K562 (cell line): ENCODE measurements around the gene LIPT2. TPM values are rescaled to one million over a fixed set of nuclear protein-coding genes. Genes with fewer than 3 reads are reported as not detected.
A peak's percentile ranks its signal among the peaks of the same experiment; 100 is the strongest.

Experiments used
- FOXJ2 ChIP-seq: fragments of 200-800 bp; sonication (Bioruptor generic); IDR thresholded peaks from 2 replicates; pipeline ENCODE4 v1.6.1; 2016; ENCODE audit warnings: missing genetic modification characterization, missing compliant biosample characterization
- GTF2E2 ChIP-seq: fragments of 200-800 bp; sonication (Bioruptor generic); IDR thresholded peaks from 2 replicates; pipeline ENCODE4 v1.6.1; 2016; ENCODE audit warnings: missing genetic modification characterization, missing compliant biosample characterization
- HDAC3 ChIP-seq: fragments of 450-650 bp; IDR thresholded peaks from 2 replicates; pipeline ENCODE4 v1.6.1; 2018; ENCODE audit warnings: borderline replicate concordance, mild to moderate bottlenecking, moderate library complexity; ENCODE audit not compliant: partially characterized antibody
- KLF16 ChIP-seq: IDR thresholded peaks from 2 replicates; pipeline ENCODE4 v1.6.1; 2016; ENCODE audit warnings: antibody characterized with exemption
- NCOA4 ChIP-seq: fragments of 450-650 bp; IDR thresholded peaks from 2 replicates; pipeline ENCODE4 v1.6.1; 2018; ENCODE audit warnings: mild to moderate bottlenecking; ENCODE audit not compliant: partially characterized antibody
- SAP30 ChIP-seq: fragments of 200-600 bp; sonication (generic); IDR thresholded peaks from 2 replicates; pipeline ENCODE4 v1.6.1; 2012; ENCODE audit warnings: borderline replicate concordance, low read depth, mild to moderate bottlenecking, moderate library complexity, low read length, control low read depth, inconsistent platforms; ENCODE audit not compliant: insufficient read depth, poor library complexity, severe bottlenecking
- SIN3B ChIP-seq: fragments of 450-650 bp; IDR thresholded peaks from 2 replicates; pipeline ENCODE4 v1.6.1; 2017; ENCODE audit warnings: low read depth, mild to moderate bottlenecking, moderate library complexity
- ZNF134 ChIP-seq: fragments of 250-450 bp; sonication (Bioruptor Pico); conservative IDR thresholded peaks from 2 replicates; pipeline ENCODE4 v1.4.0; 2020
- polyA plus RNA-seq, 8 experiments: library from polyadenylated mRNA; depleted of rRNA in 4 of 8; stranded (reverse) in 5 of 8; unstranded in 3 of 8; fragments of >200 nt; fragmentation: Nextera tagmentation in 2 of 8; fragmentation: Illumina TruSeq in 1 of 8; extraction: Ambion mirVana in 2 of 8; extraction: Trizol in 1 of 8; gene quantifications; 2 replicates each; pipeline versions ENCODE4 v1.2.1 to v1.2.3, GENCODE V29; 2011 to 2014; ENCODE audit warnings: inconsistent platforms in 1 of 8, missing spikeins in 1 of 8
- total RNA-seq, 7 experiments: library from RNA; depleted of rRNA in 6 of 7; stranded (reverse); fragments of >200 nt in 6 of 7; fragmentation: Illumina TruSeq in 2 of 7; extraction: Trizol in 2 of 7; gene quantifications; 2 replicates each; pipeline versions ENCODE4 v1.2.1 to v1.2.3, GENCODE V29; 2011 to 2021; ENCODE audit warnings: low replicate concordance in 1 of 7
- TF ChIP-seq, protein P1 (sequence below): fragments of 250-450 bp; sonication (Bioruptor Pico); IDR thresholded peaks from 2 replicates; pipeline ENCODE4 v1.5.0; 2021; ENCODE audit warnings: mild to moderate bottlenecking, moderate library complexity
- TF ChIP-seq, protein P2 (sequence below): fragments of 200-800 bp; sonication (Bioruptor generic); IDR thresholded peaks from 2 replicates; pipeline ENCODE4 v1.6.1; 2017; ENCODE audit warnings: missing genetic modification characterization, missing compliant biosample characterization
- TF ChIP-seq, protein P3 (sequence below): fragments of 250-450 bp; sonication (Bioruptor Pico); IDR thresholded peaks from 2 replicates; pipeline ENCODE4 v1.4.0; 2020
- TF ChIP-seq, protein P4 (sequence below), 2 experiments: fragments of 150-350 bp in 1 of 2; IDR thresholded peaks; 2 replicates each; pipeline ENCODE4 v1.6.1; 2012 to 2016; ENCODE audit warnings: low read depth in 2 of 2, low read length in 2 of 2, mild to moderate bottlenecking in 1 of 2, moderate library complexity in 1 of 2

Gene LIPT2
- total and polyA plus RNA-seq, 9 of the 15 experiments (the other 6 are each of a cell fraction or from before 2014, with no cell fraction given), result 1.00 to 5.2 (median 3.5) TPM

DNA sequence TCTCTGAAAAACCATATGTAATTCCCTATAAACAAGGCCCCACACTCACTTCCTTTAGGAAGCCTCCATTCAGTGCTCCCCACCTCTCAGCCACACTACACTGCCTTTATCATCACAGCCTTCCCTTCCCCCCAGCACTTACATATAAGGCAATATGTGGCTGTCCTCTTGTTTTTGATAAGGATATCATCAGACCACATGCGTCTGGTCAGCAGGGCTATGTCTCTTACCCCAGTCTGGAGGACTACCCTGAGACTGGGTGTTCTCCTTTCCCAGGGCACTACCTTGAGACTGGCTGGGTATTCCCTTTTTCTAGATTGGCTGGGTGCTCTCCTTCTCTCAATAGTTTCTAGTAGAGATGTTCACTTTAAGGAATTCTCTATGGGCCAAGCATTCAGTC lies 33.9 kb downstream of the LIPT2 start (continued):
- TF ChIP-seq ZNF134 (CRISPR knock-in tag) (no peak), FOXJ2 (tag) (no peak), GTF2E2 (tag) (no peak), SIN3B (no peak), NCOA4 (no peak), SAP30 (no peak), HDAC3 (peak; percentile 58), KLF16 (peak; percentile 58; the same call in 1 of the 2 replicates)
- TF ChIP-seq, protein P1, sequence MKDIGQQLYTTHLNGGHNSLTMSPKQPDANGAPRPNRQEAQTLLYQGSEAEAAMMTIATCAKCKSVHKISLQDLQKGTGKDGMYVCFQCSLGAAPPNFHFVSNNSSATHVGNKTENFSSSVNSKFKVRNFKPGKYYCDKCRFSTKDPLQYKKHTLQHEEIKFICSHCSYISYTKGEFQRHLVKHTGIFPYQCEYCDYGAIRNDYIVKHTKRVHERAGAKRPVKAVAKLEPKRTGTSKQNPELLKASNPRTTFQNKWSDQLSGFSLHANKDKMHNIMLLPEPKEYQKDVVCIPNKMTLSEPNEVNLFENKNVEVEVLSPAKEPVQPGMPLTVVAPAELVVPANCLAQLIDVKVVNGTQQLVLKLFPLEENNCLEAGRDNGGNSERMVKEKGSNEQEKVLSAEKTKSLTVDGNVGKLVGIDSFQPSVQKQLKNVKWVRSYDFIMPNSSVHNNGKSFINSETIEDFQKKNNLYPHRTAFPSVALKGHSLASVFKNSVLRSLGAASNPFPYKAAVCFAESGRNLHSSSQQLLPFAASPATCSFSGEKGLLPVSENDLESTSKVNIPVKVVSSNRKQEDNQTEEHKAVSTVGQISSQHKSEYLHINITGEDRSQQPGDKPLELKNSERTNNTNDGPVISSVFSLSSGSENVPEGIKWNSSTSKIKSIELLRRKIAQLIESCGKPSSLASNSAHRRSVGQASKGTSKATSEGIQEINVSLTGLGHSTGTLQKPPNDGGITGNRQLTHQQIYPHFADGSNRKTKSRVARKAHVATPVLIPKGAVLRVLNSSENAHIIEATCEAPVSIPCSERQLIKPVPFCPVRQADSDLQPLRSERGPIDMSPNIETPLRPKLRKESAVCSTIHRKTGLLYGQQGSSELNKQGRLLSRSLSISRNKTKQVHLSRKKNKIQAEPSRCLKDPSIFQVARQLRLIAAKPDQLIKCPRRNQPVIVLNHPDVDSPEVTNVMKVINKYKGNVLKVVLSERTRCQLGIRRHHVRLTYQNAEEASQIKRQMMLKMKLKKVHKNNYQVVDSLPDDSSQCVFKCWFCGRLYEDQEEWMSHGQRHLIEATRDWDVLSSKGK (CRISPR knock-in tag), result no peak
- TF ChIP-seq, protein P2, sequence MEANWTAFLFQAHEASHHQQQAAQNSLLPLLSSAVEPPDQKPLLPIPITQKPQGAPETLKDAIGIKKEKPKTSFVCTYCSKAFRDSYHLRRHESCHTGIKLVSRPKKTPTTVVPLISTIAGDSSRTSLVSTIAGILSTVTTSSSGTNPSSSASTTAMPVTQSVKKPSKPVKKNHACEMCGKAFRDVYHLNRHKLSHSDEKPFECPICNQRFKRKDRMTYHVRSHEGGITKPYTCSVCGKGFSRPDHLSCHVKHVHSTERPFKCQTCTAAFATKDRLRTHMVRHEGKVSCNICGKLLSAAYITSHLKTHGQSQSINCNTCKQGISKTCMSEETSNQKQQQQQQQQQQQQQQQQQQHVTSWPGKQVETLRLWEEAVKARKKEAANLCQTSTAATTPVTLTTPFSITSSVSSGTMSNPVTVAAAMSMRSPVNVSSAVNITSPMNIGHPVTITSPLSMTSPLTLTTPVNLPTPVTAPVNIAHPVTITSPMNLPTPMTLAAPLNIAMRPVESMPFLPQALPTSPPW, result peak; percentile 66
- TF ChIP-seq, protein P3, sequence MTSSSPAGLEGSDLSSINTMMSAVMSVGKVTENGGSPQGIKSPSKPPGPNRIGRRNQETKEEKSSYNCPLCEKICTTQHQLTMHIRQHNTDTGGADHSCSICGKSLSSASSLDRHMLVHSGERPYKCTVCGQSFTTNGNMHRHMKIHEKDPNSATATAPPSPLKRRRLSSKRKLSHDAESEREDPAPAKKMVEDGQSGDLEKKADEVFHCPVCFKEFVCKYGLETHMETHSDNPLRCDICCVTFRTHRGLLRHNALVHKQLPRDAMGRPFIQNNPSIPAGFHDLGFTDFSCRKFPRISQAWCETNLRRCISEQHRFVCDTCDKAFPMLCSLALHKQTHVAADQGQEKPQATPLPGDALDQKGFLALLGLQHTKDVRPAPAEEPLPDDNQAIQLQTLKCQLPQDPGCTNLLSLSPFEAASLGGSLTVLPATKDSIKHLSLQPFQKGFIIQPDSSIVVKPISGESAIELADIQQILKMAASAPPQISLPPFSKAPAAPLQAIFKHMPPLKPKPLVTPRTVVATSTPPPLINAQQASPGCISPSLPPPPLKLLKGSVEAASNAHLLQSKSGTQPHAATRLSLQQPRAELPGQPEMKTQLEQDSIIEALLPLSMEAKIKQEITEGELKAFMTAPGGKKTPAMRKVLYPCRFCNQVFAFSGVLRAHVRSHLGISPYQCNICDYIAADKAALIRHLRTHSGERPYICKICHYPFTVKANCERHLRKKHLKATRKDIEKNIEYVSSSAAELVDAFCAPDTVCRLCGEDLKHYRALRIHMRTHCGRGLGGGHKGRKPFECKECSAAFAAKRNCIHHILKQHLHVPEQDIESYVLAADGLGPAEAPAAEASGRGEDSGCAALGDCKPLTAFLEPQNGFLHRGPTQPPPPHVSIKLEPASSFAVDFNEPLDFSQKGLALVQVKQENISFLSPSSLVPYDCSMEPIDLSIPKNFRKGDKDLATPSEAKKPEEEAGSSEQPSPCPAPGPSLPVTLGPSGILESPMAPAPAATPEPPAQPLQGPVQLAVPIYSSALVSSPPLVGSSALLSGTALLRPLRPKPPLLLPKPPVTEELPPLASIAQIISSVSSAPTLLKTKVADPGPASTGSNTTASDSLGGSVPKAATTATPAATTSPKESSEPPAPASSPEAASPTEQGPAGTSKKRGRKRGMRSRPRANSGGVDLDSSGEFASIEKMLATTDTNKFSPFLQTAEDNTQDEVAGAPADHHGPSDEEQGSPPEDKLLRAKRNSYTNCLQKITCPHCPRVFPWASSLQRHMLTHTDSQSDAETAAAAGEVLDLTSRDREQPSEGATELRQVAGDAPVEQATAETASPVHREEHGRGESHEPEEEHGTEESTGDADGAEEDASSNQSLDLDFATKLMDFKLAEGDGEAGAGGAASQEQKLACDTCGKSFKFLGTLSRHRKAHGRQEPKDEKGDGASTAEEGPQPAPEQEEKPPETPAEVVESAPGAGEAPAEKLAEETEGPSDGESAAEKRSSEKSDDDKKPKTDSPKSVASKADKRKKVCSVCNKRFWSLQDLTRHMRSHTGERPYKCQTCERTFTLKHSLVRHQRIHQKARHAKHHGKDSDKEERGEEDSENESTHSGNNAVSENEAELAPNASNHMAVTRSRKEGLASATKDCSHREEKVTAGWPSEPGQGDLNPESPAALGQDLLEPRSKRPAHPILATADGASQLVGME (CRISPR knock-in tag), result no peak
- TF ChIP-seq, protein P4, sequence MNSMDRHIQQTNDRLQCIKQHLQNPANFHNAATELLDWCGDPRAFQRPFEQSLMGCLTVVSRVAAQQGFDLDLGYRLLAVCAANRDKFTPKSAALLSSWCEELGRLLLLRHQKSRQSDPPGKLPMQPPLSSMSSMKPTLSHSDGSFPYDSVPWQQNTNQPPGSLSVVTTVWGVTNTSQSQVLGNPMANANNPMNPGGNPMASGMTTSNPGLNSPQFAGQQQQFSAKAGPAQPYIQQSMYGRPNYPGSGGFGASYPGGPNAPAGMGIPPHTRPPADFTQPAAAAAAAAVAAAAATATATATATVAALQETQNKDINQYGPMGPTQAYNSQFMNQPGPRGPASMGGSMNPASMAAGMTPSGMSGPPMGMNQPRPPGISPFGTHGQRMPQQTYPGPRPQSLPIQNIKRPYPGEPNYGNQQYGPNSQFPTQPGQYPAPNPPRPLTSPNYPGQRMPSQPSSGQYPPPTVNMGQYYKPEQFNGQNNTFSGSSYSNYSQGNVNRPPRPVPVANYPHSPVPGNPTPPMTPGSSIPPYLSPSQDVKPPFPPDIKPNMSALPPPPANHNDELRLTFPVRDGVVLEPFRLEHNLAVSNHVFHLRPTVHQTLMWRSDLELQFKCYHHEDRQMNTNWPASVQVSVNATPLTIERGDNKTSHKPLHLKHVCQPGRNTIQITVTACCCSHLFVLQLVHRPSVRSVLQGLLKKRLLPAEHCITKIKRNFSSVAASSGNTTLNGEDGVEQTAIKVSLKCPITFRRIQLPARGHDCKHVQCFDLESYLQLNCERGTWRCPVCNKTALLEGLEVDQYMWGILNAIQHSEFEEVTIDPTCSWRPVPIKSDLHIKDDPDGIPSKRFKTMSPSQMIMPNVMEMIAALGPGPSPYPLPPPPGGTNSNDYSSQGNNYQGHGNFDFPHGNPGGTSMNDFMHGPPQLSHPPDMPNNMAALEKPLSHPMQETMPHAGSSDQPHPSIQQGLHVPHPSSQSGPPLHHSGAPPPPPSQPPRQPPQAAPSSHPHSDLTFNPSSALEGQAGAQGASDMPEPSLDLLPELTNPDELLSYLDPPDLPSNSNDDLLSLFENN (IDR thresholded peaks at IDR 0.05; ENCODE audit: low read depth in 2 of 2, low read length in 2 of 2), result no peak
